Hepatocyte (in vitro differentiated cells): Measurements from ENCODE around the gene ADGRA3. TPM values are rescaled to one million over a fixed set of nuclear protein-coding genes. Genes with fewer than 3 reads are reported as not detected.

Experiments used
- DNase-seq: peaks from one replicate; pipeline ENCODE4 v3.0.0-alpha.2; 2016; ENCODE audit warnings: low spot score
- H2AFZ ChIP-seq: fragments of 200-600 bp; sonication (generic); 2 replicates; pipeline ENCODE4 v1.6.0; 2016; ENCODE audit warnings: antibody characterized with exemption, mild to moderate bottlenecking
- H3K27ac ChIP-seq: fragments of 200-600 bp; sonication (generic); 2 replicates; pipeline ENCODE4 v1.5.1; 2016; ENCODE audit warnings: mild to moderate bottlenecking
- H3K27me3 ChIP-seq: fragments of 200-600 bp; sonication (generic); 2 replicates; pipeline ENCODE4 v1.6.1; 2016
- H3K36me3 ChIP-seq: fragments of 200-600 bp; sonication (generic); replicated peaks from 2 replicates; pipeline ENCODE4 v1.5.1; 2016; ENCODE audit warnings: low read depth; ENCODE audit not compliant: insufficient read depth
- H3K4me1 ChIP-seq: fragments of 200-600 bp; sonication (generic); 2 replicates; pipeline ENCODE4 v1.5.1; 2016; ENCODE audit warnings: mild to moderate bottlenecking, moderate library complexity; ENCODE audit not compliant: insufficient read depth
- H3K4me2 ChIP-seq: fragments of 200-600 bp; sonication (generic); 2 replicates; pipeline ENCODE4 v1.6.0; 2016
- H3K4me3 ChIP-seq: fragments of 200-600 bp; sonication (generic); 2 replicates; pipeline ENCODE4 v1.5.1; 2016; ENCODE audit warnings: mild to moderate bottlenecking
- H3K79me2 ChIP-seq: fragments of 200-600 bp; sonication (generic); 2 replicates; pipeline ENCODE4 v1.6.0; 2017; ENCODE audit warnings: mild to moderate bottlenecking
- H3K9me2 ChIP-seq: fragments of 200-600 bp; sonication (generic); replicated peaks from 2 replicates; pipeline ENCODE4 v1.6.0; 2017; ENCODE audit warnings: mild to moderate bottlenecking; ENCODE audit not compliant: insufficient read depth
- H3K9me3 ChIP-seq: fragments of 200-600 bp; sonication (generic); 2 replicates; pipeline ENCODE4 v1.5.1; 2016; ENCODE audit warnings: low read depth, mild to moderate bottlenecking
- H4K20me1 ChIP-seq: fragments of 200-600 bp; sonication (generic); 2 replicates; pipeline ENCODE4 v1.6.0; 2016; ENCODE audit warnings: mild to moderate bottlenecking; ENCODE audit not compliant: insufficient read depth, poor library complexity, severe bottlenecking
- EZH2 ChIP-seq: fragments of 200-600 bp; sonication (generic); IDR thresholded peaks from 2 replicates; pipeline ENCODE4 v1.6.1; 2016; ENCODE audit warnings: antibody characterized with exemption, mild to moderate bottlenecking, borderline replicate concordance
- EZH2phosphoT487 ChIP-seq: fragments of 200-600 bp; sonication (generic); IDR thresholded peaks from one replicate; pipeline ENCODE4 v1.6.1; 2018; ENCODE audit warnings: antibody characterized with exemption, mild to moderate bottlenecking, low read depth, moderate library complexity; ENCODE audit not compliant: unreplicated experiment, severe bottlenecking
- WGBS: methylation state at CpG from one replicate; pipeline ENCODE4 v1.1.6; 2016; ENCODE audit warnings: low lambda C conversion rate; ENCODE audit errors: missing lambda C conversion rate; 5-methylcytosine and 5-hydroxymethylcytosine counted together
- polyA plus RNA-seq: library from polyadenylated mRNA; unstranded; fragments of >200 nt; fragmentation: Nextera tagmentation; extraction: Ambion mirVana; gene quantifications from 2 replicates; pipeline ENCODE4 v1.2.1, GENCODE V29; 2016
- total RNA-seq: library from RNA; depleted of rRNA; stranded (reverse); fragments of >200 nt; gene quantifications from 2 replicates; pipeline ENCODE4 v1.2.3, GENCODE V29; 2014
- TF ChIP-seq, protein P1 (sequence below): fragments of 200-600 bp; sonication (generic); IDR thresholded peaks from 2 replicates; pipeline ENCODE4 v1.5.1; 2016; ENCODE audit warnings: antibody characterized with exemption, mild to moderate bottlenecking; ENCODE audit not compliant: poor library complexity

Gene ADGRA3
- total and polyA plus RNA-seq, 2 experiments from 2014 or later = 21.2 to 61.6 TPM

- TF ChIP-seq, protein P1, sequence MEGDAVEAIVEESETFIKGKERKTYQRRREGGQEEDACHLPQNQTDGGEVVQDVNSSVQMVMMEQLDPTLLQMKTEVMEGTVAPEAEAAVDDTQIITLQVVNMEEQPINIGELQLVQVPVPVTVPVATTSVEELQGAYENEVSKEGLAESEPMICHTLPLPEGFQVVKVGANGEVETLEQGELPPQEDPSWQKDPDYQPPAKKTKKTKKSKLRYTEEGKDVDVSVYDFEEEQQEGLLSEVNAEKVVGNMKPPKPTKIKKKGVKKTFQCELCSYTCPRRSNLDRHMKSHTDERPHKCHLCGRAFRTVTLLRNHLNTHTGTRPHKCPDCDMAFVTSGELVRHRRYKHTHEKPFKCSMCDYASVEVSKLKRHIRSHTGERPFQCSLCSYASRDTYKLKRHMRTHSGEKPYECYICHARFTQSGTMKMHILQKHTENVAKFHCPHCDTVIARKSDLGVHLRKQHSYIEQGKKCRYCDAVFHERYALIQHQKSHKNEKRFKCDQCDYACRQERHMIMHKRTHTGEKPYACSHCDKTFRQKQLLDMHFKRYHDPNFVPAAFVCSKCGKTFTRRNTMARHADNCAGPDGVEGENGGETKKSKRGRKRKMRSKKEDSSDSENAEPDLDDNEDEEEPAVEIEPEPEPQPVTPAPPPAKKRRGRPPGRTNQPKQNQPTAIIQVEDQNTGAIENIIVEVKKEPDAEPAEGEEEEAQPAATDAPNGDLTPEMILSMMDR = no peak
- TF ChIP-seq EZH2phosphoT487 (no peak), EZH2 (no peak)
- H3K27ac ChIP-seq = no peak overlapping the region
- H4K20me1 ChIP-seq = no peaks in the 10 kb centered on the region
- H3K4me1 ChIP-seq = no peaks in the 10 kb centered on the region
- DNase-seq = no peak
- H2AFZ ChIP-seq = no peak overlapping the region
- no peaks in the 10 kb centered on the region for H3K79me2 ChIP-seq
- H3K9me3 ChIP-seq = no peaks in the 10 kb centered on the region
- 57% methylated on average over 9 of the region's 9 CpGs for WGBS
- H3K4me3 ChIP-seq = no peak overlapping the region
- no peaks in the 10 kb centered on the region for H3K9me2 ChIP-seq
- no peak overlapping the region for H3K4me2 ChIP-seq
- H3K36me3 ChIP-seq = no peaks in the 10 kb centered on the region
- H3K27me3 ChIP-seq = no peaks in the 10 kb centered on the region
Observed at GRCh38 chr4:22522706-22523501, 7.0 kb upstream of the ADGRA3 start.

GRCh38 chr4:22522206-22522605 is 6.3 kb upstream of the ADGRA3 start:
- 44% methylated on average over 2 of the region's 2 CpGs for WGBS
- H3K4me1 ChIP-seq = no peaks in the 10 kb centered on the region
- H3K79me2 ChIP-seq = no peaks in the 10 kb centered on the region
- TF ChIP-seq, protein P1 = no peak
- TF ChIP-seq EZH2phosphoT487 = no peak
- no peak for TF ChIP-seq EZH2
- H3K36me3 ChIP-seq = no peaks in the 10 kb centered on the region
- H2AFZ ChIP-seq = no peak overlapping the region
- H3K9me2 ChIP-seq = no peaks in the 10 kb centered on the region
- no peak overlapping the region for H3K27ac ChIP-seq
- no peaks in the 10 kb centered on the region for H4K20me1 ChIP-seq
- H3K27me3 ChIP-seq = no peaks in the 10 kb centered on the region
- no peak overlapping the region for H3K4me2 ChIP-seq
- H3K4me3 ChIP-seq = no peak overlapping the region
- no peaks in the 10 kb centered on the region for H3K9me3 ChIP-seq
- DNase-seq = no peak

DNA sequence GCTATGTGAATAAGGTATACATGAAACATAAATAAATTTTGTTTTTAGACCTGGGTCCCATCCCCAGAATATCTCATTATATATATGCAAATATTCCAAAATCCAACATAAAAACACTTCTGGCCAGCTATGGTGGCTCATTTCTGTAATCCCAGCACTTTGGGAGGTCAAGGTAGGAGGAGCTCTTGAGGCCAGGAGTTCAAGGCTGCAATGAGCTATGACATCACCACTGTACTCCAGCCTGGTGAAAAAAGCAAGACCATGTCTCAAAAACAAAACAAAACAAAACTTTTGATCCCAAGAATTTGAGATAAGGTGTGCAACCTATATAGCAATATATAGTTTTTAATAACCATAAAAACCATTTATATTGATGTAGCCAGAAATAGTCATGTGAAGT is 5.4 kb upstream of the ADGRA3 start:
- H3K9me2 ChIP-seq = no peaks in the 10 kb centered on the region
- no peaks in the 10 kb centered on the region for H4K20me1 ChIP-seq
- H3K4me3 ChIP-seq = no peak overlapping the region
- no peaks in the 10 kb centered on the region for H3K79me2 ChIP-seq
- no peak overlapping the region for H3K4me2 ChIP-seq
- H3K27ac ChIP-seq = no peak overlapping the region
- no peak overlapping the region for H2AFZ ChIP-seq
- no peak for DNase-seq
- H3K4me1 ChIP-seq = no peaks in the 10 kb centered on the region
- no peaks in the 10 kb centered on the region for H3K36me3 ChIP-seq
- TF ChIP-seq, protein P1 = no peak
- no peak for TF ChIP-seq EZH2
- TF ChIP-seq EZH2phosphoT487 = no peak
- no peaks in the 10 kb centered on the region for H3K27me3 ChIP-seq
- no peaks in the 10 kb centered on the region for H3K9me3 ChIP-seq
